ENCODE measurements around the gene SDHB.

Gene SDHB

GRCh38 chr1:17097147-17097546, 43.3 kb upstream of the SDHB start:
- TF ChIP-seq CTCF (conservative IDR thresholded peaks at IDR 0.05; ENCODE audit: low read depth, low read length): no peak
- H3K4me3 ChIP-seq (ENCODE audit: low read depth, low read length): no peak overlapping the region
- no peak for DNase-seq (ENCODE audit: low read depth)

- no peak for TF ChIP-seq CTCF (conservative IDR thresholded peaks at IDR 0.05; ENCODE audit: low read depth, low read length)
Measured at GRCh38 chr1:17096584-17096983, 42.8 kb upstream of the SDHB start.

GRCh38 chr1:17095141-17095540, 41.3 kb upstream of the SDHB start:
- no peak overlapping the region for H3K4me3 ChIP-seq (ENCODE audit: low read depth, low read length)
- DNase-seq (ENCODE audit: low read depth): no peak
- TF ChIP-seq CTCF (conservative IDR thresholded peaks at IDR 0.05; ENCODE audit: low read depth, low read length): no peak

More at GRCh38 chr1:17096584-17096983, 42.8 kb upstream of the SDHB start:
- no peak for DNase-seq (ENCODE audit: low read depth)
- H3K4me3 ChIP-seq (ENCODE audit: low read depth, low read length): no peak overlapping the region

GRCh38 chr1:17094664-17095063, 40.8 kb upstream of the SDHB start:
- no peak overlapping the region for H3K4me3 ChIP-seq (ENCODE audit: low read depth, low read length)
- no peak for TF ChIP-seq CTCF (conservative IDR thresholded peaks at IDR 0.05; ENCODE audit: low read depth, low read length)
- peak; percentile 24 for DNase-seq (ENCODE audit: low read depth)

- TF ChIP-seq CTCF (conservative IDR thresholded peaks at IDR 0.05; ENCODE audit: low read depth, low read length): no peak
- no peak for DNase-seq (ENCODE audit: low read depth)
- no peak overlapping the region for H3K4me3 ChIP-seq (ENCODE audit: low read depth, low read length)
Measured at GRCh38 chr1:17093822-17094393, 40.1 kb upstream of the SDHB start.

GRCh38 chr1:17091252-17091651, 37.4 kb upstream of the SDHB start:
- no peak for TF ChIP-seq CTCF (conservative IDR thresholded peaks at IDR 0.05; ENCODE audit: low read depth, low read length)
- H3K4me3 ChIP-seq (ENCODE audit: low read depth, low read length): no peak overlapping the region
- no peak for DNase-seq (ENCODE audit: low read depth)

GRCh38 chr1:17089506-17089905, 35.7 kb upstream of the SDHB start:
- TF ChIP-seq CTCF (conservative IDR thresholded peaks at IDR 0.05; ENCODE audit: low read depth, low read length): no peak
- no peak overlapping the region for H3K4me3 ChIP-seq (ENCODE audit: low read depth, low read length)
- no peak for DNase-seq (ENCODE audit: low read depth)

Data from choroid plexus epithelial cell (primary cell).